Mesendoderm (in vitro differentiated cells): ENCODE results near the gene TOB1.

Source experiments
- DNase-seq: peaks from one replicate; pipeline ENCODE4 v3.0.0; 2013
- H2AK5ac ChIP-seq: 2 replicates; pipeline ENCODE4 v1.6.1; 2013; ENCODE audit warnings: low read length, inconsistent platforms
- H2BK120ac ChIP-seq: 2 replicates; pipeline ENCODE4 v1.6.1; 2013; ENCODE audit warnings: low read depth, mild to moderate bottlenecking, low read length, moderate library complexity, mixed read lengths
- H2BK15ac ChIP-seq: replicated peaks from 2 replicates; pipeline ENCODE4 v1.6.1; 2013; ENCODE audit warnings: low read depth, mild to moderate bottlenecking, moderate library complexity
- H2BK5ac ChIP-seq: 2 replicates; pipeline ENCODE4 v1.6.1; 2013; ENCODE audit warnings: low read length, inconsistent platforms
- H3K18ac ChIP-seq: 2 replicates; pipeline ENCODE4 v1.6.1; 2013; ENCODE audit warnings: mild to moderate bottlenecking, low read length, mixed read lengths
- H3K23ac ChIP-seq: one replicate; pipeline ENCODE4 v1.6.1; 2013; ENCODE audit warnings: low read length
- H3K27ac ChIP-seq: 2 replicates; pipeline ENCODE4 v1.5.1; 2013; ENCODE audit warnings: low read depth, mild to moderate bottlenecking, inconsistent platforms, low read length, moderate library complexity
- H3K27me3 ChIP-seq: 2 replicates; pipeline ENCODE4 v1.6.1; 2013; ENCODE audit warnings: low read length, control low read depth, mild to moderate bottlenecking, inconsistent platforms; ENCODE audit not compliant: insufficient read depth, poor library complexity
- H3K36me3 ChIP-seq: 2 replicates; pipeline ENCODE4 v1.6.1; 2013; ENCODE audit warnings: low read length, inconsistent platforms; ENCODE audit not compliant: control insufficient read depth, insufficient read depth
- H3K4ac ChIP-seq: one replicate; pipeline ENCODE4 v1.6.1; 2013; ENCODE audit warnings: low read depth, mild to moderate bottlenecking, low read length, moderate library complexity
- H3K4me1 ChIP-seq: 2 replicates; pipeline ENCODE4 v1.6.1; 2013; ENCODE audit warnings: low read depth, low read length, inconsistent platforms; ENCODE audit not compliant: control insufficient read depth
- H3K4me2 ChIP-seq: 2 replicates; pipeline ENCODE4 v1.6.1; 2013; ENCODE audit warnings: low read length
- H3K4me3 ChIP-seq: 2 replicates; pipeline ENCODE4 v1.5.1; 2013; ENCODE audit warnings: mild to moderate bottlenecking, low read length
- H3K56ac ChIP-seq: one replicate; pipeline ENCODE4 v1.6.1; 2013; ENCODE audit warnings: low read length
- H3K79me1 ChIP-seq: 2 replicates; pipeline ENCODE4 v1.6.1; 2013; ENCODE audit warnings: low read length, inconsistent platforms
- H3K79me2 ChIP-seq: 2 replicates; pipeline ENCODE4 v1.6.1; 2013; ENCODE audit warnings: mild to moderate bottlenecking, low read length; ENCODE audit not compliant: control insufficient read depth, insufficient read depth
- H3K9ac ChIP-seq: 2 replicates; pipeline ENCODE4 v1.6.1; 2013; ENCODE audit warnings: low read length, inconsistent platforms
- H4K5ac ChIP-seq: one replicate; pipeline ENCODE4 v1.6.1; 2013; ENCODE audit warnings: low read length
- H4K8ac ChIP-seq: one replicate; pipeline ENCODE4 v1.6.1; 2013; ENCODE audit warnings: low read depth, mild to moderate bottlenecking, control low read depth, low read length, moderate library complexity
- WGBS: extraction: QIAGEN DNeasy Blood & Tissue Kit; methylation state at CpG from one replicate; pipeline ENCODE4 v1.1.7; 2013; ENCODE audit warnings: low lambda C conversion rate, missing lambda C conversion rate; ENCODE audit not compliant: insufficient coverage; ENCODE audit errors: extremely low coverage; 5-methylcytosine and 5-hydroxymethylcytosine counted together

The TOB1 gene

DNA sequence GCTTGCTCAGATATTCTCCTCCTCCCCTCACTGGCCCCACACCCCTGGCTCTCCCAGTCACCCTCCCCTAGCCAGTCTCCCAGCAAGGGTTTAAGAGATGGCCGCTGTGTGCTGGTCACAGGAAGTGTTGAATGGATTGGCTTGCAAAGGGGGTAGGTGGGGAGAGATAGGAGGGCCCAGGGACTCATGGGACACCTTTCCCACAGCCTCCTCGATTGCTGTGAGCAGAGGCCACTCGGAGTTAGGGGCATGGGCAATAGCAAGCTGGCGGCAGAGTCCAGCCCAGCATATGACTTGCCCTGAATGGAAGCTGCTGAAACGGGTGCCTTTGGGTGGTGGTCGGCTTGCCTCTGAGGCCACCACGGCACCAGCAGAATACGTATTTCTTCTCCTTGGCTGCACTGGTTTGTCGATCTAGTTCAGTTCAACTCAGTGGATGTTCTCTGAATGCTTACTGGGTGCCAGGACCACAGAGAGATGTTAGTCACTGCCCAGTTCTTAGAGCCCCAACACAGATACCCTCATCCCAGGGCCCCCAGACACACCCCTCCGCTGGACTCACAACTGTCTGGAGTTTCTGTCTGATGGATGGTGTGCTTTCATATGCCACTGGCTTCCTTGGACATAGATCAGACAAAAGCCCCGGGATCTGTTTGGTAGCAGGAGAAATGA lies 24.7 kb downstream of the TOB1 start:
- no peak for DNase-seq
- Histone ChIP-seq H3K56ac (no peak overlapping the region), H3K79me1 (no peaks in the 10 kb centered on the region), H3K23ac (no peak overlapping the region), H3K79me2 (no peaks in the 10 kb centered on the region), H2BK15ac (no peak overlapping the region), H2AK5ac (no peak overlapping the region), H4K8ac (no peak overlapping the region), H4K5ac (no peak overlapping the region), H2BK120ac (no peak overlapping the region), H3K4ac (no peak overlapping the region), H3K27me3 (no peaks in the 10 kb centered on the region), H3K4me2 (no peak overlapping the region), H3K18ac (no peak overlapping the region), H2BK5ac (no peak overlapping the region), H3K9ac (no peak overlapping the region), H3K36me3 (no peaks in the 10 kb centered on the region), H3K4me3 (no peak overlapping the region), H3K4me1 (no peaks in the 10 kb centered on the region), H3K27ac (no peak overlapping the region)
- no CpG with 5 or more reads among the region's 11 CpGs for WGBS

DNA sequence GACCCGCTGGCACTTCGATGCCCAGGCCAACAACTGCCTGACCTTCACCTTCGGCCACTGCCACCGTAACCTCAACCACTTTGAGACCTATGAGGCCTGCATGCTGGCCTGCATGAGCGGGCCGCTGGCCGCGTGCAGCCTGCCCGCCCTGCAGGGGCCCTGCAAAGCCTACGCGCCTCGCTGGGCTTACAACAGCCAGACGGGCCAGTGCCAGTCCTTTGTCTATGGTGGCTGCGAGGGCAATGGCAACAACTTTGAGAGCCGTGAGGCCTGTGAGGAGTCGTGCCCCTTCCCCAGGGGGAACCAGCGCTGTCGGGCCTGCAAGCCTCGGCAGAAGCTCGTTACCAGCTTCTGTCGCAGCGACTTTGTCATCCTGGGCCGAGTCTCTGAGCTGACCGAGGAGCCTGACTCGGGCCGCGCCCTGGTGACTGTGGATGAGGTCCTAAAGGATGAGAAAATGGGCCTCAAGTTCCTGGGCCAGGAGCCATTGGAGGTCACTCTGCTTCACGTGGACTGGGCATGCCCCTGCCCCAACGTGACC lies 25.8 kb downstream of the TOB1 start:
- Histone ChIP-seq H2BK5ac (no peak overlapping the region), H3K4me3 (no peak overlapping the region), H3K27ac (no peak overlapping the region), H2BK15ac (no peak overlapping the region), H3K23ac (no peak overlapping the region), H3K56ac (no peak overlapping the region), H2AK5ac (no peak overlapping the region), H3K4ac (no peak overlapping the region), H3K27me3 (no peaks in the 10 kb centered on the region), H4K5ac (no peak overlapping the region), H3K36me3 (no peaks in the 10 kb centered on the region), H3K4me1 (no peaks in the 10 kb centered on the region), H3K9ac (no peak overlapping the region), H4K8ac (no peak overlapping the region), H3K79me2 (no peaks in the 10 kb centered on the region), H3K79me1 (no peaks in the 10 kb centered on the region), H2BK120ac (no peak overlapping the region), H3K4me2 (no peak overlapping the region), H3K18ac (no peak overlapping the region)
- WGBS = no CpG with 5 or more reads among the region's 29 CpGs
- DNase-seq = no peak

DNA sequence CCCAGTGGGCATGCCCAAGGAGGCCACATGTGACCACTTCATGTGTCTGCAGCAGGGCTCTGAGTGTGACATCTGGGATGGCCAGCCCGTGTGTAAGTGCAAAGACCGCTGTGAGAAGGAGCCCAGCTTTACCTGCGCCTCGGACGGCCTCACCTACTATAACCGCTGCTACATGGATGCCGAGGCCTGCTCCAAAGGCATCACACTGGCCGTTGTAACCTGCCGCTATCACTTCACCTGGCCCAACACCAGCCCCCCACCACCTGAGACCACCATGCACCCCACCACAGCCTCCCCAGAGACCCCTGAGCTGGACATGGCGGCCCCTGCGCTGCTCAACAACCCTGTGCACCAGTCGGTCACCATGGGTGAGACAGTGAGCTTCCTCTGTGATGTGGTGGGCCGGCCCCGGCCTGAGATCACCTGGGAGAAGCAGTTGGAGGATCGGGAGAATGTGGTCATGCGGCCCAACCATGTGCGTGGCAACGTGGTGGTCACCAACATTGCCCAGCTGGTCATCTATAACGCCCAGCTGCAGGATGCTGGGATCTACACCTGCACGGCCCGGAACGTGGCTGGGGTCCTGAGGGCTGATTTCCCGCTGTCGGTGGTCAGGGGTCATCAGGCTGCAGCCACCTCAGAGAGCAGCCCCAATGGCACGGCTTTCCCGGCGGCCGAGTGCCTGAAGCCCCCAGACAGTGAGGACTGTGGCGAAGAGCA lies 26.4 kb downstream of the TOB1 start:
- no peak overlapping the region for H4K5ac ChIP-seq

DNA sequence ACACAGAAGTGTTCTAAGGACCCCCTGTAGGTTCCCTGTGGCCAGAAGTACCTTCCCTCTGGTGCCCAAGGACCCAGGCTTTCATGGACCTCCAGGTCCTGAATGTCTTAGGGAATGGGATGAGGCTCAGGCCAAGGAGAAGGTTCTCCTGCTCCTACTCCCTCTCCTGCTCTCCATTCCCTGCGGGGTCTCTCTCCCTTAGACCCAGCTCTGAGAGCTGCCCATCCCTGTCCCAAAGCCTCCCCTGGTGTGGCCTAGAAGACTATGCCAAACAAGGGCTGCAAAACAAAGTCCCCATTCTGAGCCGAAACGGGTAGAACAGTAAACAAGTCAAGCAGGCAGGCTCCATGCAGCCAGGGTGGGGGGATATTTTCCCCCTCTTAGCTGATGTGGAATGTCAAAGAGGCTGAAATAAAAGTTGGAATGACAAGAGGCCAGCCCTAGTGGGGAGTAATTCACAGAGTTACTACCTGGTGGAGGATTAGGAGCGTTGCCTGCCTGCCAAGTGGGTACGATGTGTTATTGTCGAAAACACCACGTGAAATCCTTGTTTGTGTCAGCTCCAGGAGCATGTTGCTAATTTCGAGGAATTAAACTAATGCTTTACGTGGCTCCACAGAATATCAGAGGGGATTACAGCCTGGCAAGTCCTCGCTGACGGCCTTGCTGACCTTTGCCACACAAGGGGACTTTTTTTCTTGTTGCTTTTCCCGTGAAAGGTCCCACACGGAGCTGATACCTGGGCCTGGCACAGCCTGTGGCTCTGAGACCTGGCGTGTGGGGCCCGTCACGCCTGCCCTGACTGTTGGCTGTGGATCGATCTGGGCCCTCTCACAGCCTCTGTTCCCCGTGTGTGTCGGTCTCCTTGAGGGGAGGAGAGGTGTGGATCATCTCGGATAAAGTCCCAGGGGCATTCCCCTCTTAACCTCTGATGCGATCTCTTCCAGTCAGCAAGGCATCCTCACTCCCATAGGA lies 27.9 kb downstream of the TOB1 start:
- Histone ChIP-seq H3K79me2 (no peaks in the 10 kb centered on the region), H3K4me3 (no peak overlapping the region), H3K9ac (no peak overlapping the region), H3K23ac (no peak overlapping the region), H3K27ac (no peak overlapping the region), H2BK15ac (no peak overlapping the region), H2BK5ac (no peak overlapping the region), H4K5ac (no peak overlapping the region), H3K36me3 (no peaks in the 10 kb centered on the region), H3K4me2 (no peak overlapping the region), H4K8ac (no peak overlapping the region), H3K27me3 (no peaks in the 10 kb centered on the region), H3K18ac (no peak overlapping the region), H3K4me1 (no peaks in the 10 kb centered on the region), H3K56ac (no peak overlapping the region), H2BK120ac (no peak overlapping the region), H3K4ac (no peak overlapping the region), H3K79me1 (no peaks in the 10 kb centered on the region), H2AK5ac (no peak overlapping the region)
- no peak for DNase-seq
- WGBS = no CpG with 5 or more reads among the region's 21 CpGs

More for the DNA sequence above, 26.4 kb downstream of the TOB1 start:
- Histone ChIP-seq H3K36me3 (no peaks in the 10 kb centered on the region), H3K4ac (no peak overlapping the region), H4K8ac (no peak overlapping the region), H2BK120ac (no peak overlapping the region), H2AK5ac (no peak overlapping the region), H3K27ac (no peak overlapping the region), H3K4me3 (no peak overlapping the region), H3K9ac (no peak overlapping the region), H3K56ac (no peak overlapping the region), H2BK15ac (no peak overlapping the region), H3K79me2 (no peaks in the 10 kb centered on the region), H3K4me1 (no peaks in the 10 kb centered on the region), H3K23ac (no peak overlapping the region), H3K4me2 (no peak overlapping the region), H3K18ac (no peak overlapping the region), H3K27me3 (no peaks in the 10 kb centered on the region), H3K79me1 (no peaks in the 10 kb centered on the region), H2BK5ac (no peak overlapping the region)
- no CpG with 5 or more reads among the region's 29 CpGs for whole genome bisulfite sequencing
- DNase-seq = no peak

DNA sequence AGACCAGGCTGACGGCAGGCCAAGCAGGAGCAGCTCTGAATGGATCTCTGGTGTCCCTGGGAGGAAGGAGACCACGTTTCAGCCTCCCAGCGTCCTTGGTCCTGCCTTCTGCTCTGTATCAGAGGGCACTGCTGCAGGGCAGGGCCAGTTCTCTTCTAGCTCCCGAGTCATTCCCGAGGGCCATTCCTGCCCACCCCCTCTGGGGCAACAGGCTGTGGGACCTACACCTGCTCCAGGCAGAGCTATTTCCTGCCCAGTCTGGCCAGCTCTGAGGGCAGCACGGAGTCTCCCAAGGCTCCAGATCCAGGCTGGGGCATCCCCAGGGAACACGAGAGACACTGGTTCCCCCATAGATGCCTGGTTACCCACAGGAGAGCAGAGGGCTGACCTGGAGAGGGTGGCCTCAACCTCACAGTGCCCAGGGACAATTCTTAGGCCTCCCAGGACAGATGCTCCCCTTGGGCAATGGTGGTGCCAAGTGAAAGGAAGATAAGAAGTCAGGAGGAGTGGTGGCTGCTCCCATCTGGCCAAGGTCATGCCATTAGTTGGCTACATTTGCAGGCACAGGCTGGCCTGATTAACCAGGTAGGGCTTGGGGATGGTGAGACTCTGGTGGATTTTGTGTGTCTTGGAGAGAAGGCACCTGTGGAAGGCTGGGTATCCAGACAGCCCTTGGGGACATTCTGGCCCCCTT lies 28.7 kb downstream of the TOB1 start:
- H2BK15ac ChIP-seq = no peak overlapping the region
- H3K18ac ChIP-seq = no peak overlapping the region
- no peak overlapping the region for H3K27ac ChIP-seq
- H3K79me1 ChIP-seq = no peaks in the 10 kb centered on the region
- no CpG with 5 or more reads among the region's 7 CpGs for WGBS
- H3K79me2 ChIP-seq = no peaks in the 10 kb centered on the region
- no peak overlapping the region for H3K9ac ChIP-seq
- no peaks in the 10 kb centered on the region for H3K36me3 ChIP-seq
- H2BK120ac ChIP-seq = no peak overlapping the region
- no peak overlapping the region for H3K56ac ChIP-seq
- H4K5ac ChIP-seq = no peak overlapping the region
- no peaks in the 10 kb centered on the region for H3K4me1 ChIP-seq
- no peaks in the 10 kb centered on the region for H3K27me3 ChIP-seq
- H3K4me2 ChIP-seq = no peak overlapping the region
- no peak overlapping the region for H3K4me3 ChIP-seq
- H3K23ac ChIP-seq = no peak overlapping the region
- no peak overlapping the region for H2AK5ac ChIP-seq
- H4K8ac ChIP-seq = no peak overlapping the region
- no peak overlapping the region for H2BK5ac ChIP-seq
- no peak overlapping the region for H3K4ac ChIP-seq
- DNase-seq = no peak
